Skeletal muscle tissue (tissue), 4 donors: ENCODE data around the gene TNKS2. TPM values are rescaled to one million over a fixed set of nuclear protein-coding genes. Genes with fewer than 3 reads are reported as not detected.
A peak's percentile ranks its signal among the peaks of the same experiment; 100 is the strongest.
"Not testable (repeated sequence)": the region's sequence is repeated elsewhere in the genome, so short reads cannot be mapped to it uniquely, and the experiment has no call there.

Experiments
- H3K27ac ChIP-seq: one replicate; pipeline ENCODE4 v1.7.0; 2013; ENCODE audit warnings: mild to moderate bottlenecking, low read depth, low read length, inconsistent platforms
- H3K27me3 ChIP-seq, 3 donors: one replicate each; pipeline ENCODE4 v1.7.0; 2013; ENCODE audit warnings: low read length in 3 of 3; ENCODE audit not compliant: control insufficient read depth in 3 of 3, insufficient read depth in 3 of 3
- H3K36me3 ChIP-seq, 3 donors: one replicate each; pipeline ENCODE4 v1.7.0; 2013; ENCODE audit warnings: low read length in 3 of 3; ENCODE audit not compliant: control insufficient read depth in 3 of 3, insufficient read depth in 3 of 3
- H3K4me1 ChIP-seq, 3 donors: one replicate each; pipeline ENCODE4 v1.7.0; 2013; ENCODE audit warnings: low read length in 3 of 3, mild to moderate bottlenecking in 3 of 3; ENCODE audit not compliant: control insufficient read depth in 3 of 3, insufficient read depth in 3 of 3
- H3K4me3 ChIP-seq, 3 donors: one replicate each; pipeline ENCODE4 v1.7.0; 2013; ENCODE audit warnings: low read length in 3 of 3
- H3K9ac ChIP-seq, 3 donors: one replicate each; pipeline ENCODE4 v1.7.0; 2013; ENCODE audit warnings: low read length in 3 of 3, mild to moderate bottlenecking in 3 of 3, moderate library complexity in 2 of 3, low read depth in 1 of 3
- H3K9me3 ChIP-seq, 3 donors: one replicate each; pipeline ENCODE4 v1.7.0; 2013; ENCODE audit warnings: low read length in 3 of 3; ENCODE audit not compliant: control insufficient read depth in 3 of 3
- total RNA-seq: library from RNA; depleted of rRNA; stranded (reverse); fragments of >200 nt; gene quantifications from one replicate; pipeline ENCODE4 v1.2.3, GENCODE V29; 2014
- donor health status: Osteomylitis.

Gene TNKS2
- total RNA-seq, 1 donor from 2014 or later, result 41.2 TPM

- peaks cover 42 to 56% (median 45%) of the 10 kb centered on the region in 3 donors for H3K4me1 ChIP-seq
Measured at GRCh38 chr10:91805110-91805838, 7.0 kb downstream of the TNKS2 start.

GRCh38 chr10:91807264-91807663 lies 9.0 kb downstream of the TNKS2 start:
- not testable (repeated sequence) for H3K9ac ChIP-seq, H3K27me3 ChIP-seq, H3K4me3 ChIP-seq, H3K9me3 ChIP-seq, H3K27ac ChIP-seq
- H3K36me3 ChIP-seq, result peaks cover 3 to 15% (median 6%) of the 10 kb centered on the region in 3 donors
- peaks cover 39 to 47% (median 39%) of the 10 kb centered on the region in 3 donors for H3K4me1 ChIP-seq

More at GRCh38 chr10:91805110-91805838, 7.0 kb downstream of the TNKS2 start:
- Histone ChIP-seq H3K9ac (peak overlapping the region in 1 of 3 donors; percentile 13), H3K36me3 (peaks cover 3 to 20% (median 6%) of the 10 kb centered on the region in 3 donors), H3K27ac (peak overlapping the region; percentile 99), H3K27me3 (no peaks in the 10 kb centered on the region), H3K9me3 (no peaks in the 10 kb centered on the region), H3K4me3 (peak overlapping the region in 1 of 3 donors; percentile 55)

GRCh38 chr10:91813251-91813650 lies 15.0 kb downstream of the TNKS2 start:
- Histone ChIP-seq H3K9me3 (no peaks in the 10 kb centered on the region), H3K27ac (no peak overlapping the region), H3K4me3 (no peak overlapping the region), H3K27me3 (no peaks in the 10 kb centered on the region), H3K36me3 (peaks cover 23 to 38% (median 36%) of the 10 kb centered on the region in 3 donors), H3K4me1 (peaks cover 4 to 19% (median 10%) of the 10 kb centered on the region in 3 donors), H3K9ac (no peak overlapping the region)

- H3K9ac ChIP-seq, result no peak overlapping the region
- no peak overlapping the region for H3K4me3 ChIP-seq
- H3K36me3 ChIP-seq, result peaks cover 43 to 67% (median 63%) of the 10 kb centered on the region in 3 donors
- H3K27ac ChIP-seq, result no peak overlapping the region
- H3K4me1 ChIP-seq, result peaks cover 0 to 10% (median 6%) of the 10 kb centered on the region in 3 donors
- no peaks in the 10 kb centered on the region for H3K27me3 ChIP-seq
- H3K9me3 ChIP-seq, result no peaks in the 10 kb centered on the region
Measured at GRCh38 chr10:91816981-91817380, 18.8 kb downstream of the TNKS2 start.

GRCh38 chr10:91820144-91820543 lies 21.9 kb downstream of the TNKS2 start:
- H3K4me1 ChIP-seq, result peaks cover 3 to 8% (median 8%) of the 10 kb centered on the region in 3 donors

GRCh38 chr10:91824076-91824475 lies 25.9 kb downstream of the TNKS2 start:
- Histone ChIP-seq H3K36me3 (peaks cover 39 to 77% (median 67%) of the 10 kb centered on the region in 3 donors), H3K9me3 (no peaks in the 10 kb centered on the region), H3K27me3 (no peaks in the 10 kb centered on the region), H3K27ac (peak overlapping the region; percentile 3), H3K4me3 (no peak overlapping the region), H3K4me1 (peaks cover 0 to 8% (median 2%) of the 10 kb centered on the region in 3 donors), H3K9ac (no peak overlapping the region)

More at GRCh38 chr10:91820144-91820543, 21.9 kb downstream of the TNKS2 start:
- Histone ChIP-seq H3K9me3 (no peaks in the 10 kb centered on the region), H3K4me3 (no peak overlapping the region), H3K27ac (no peak overlapping the region), H3K9ac (no peak overlapping the region), H3K27me3 (no peaks in the 10 kb centered on the region), H3K36me3 (peaks cover 33 to 66% (median 55%) of the 10 kb centered on the region in 3 donors)

- H3K27me3 ChIP-seq, result no peaks in the 10 kb centered on the region
- H3K36me3 ChIP-seq, result peaks cover 39 to 77% (median 75%) of the 10 kb centered on the region in 3 donors
- peaks cover 0 to 3% (median 0%) of the 10 kb centered on the region in 3 donors for H3K4me1 ChIP-seq
- H3K9me3 ChIP-seq, result no peaks in the 10 kb centered on the region
- H3K4me3 ChIP-seq, result no peak overlapping the region
- H3K9ac ChIP-seq, result no peak overlapping the region
- H3K27ac ChIP-seq, result no peak overlapping the region
Measured at GRCh38 chr10:91829268-91829667, 31.0 kb downstream of the TNKS2 start.

GRCh38 chr10:91838199-91838598 lies 40.0 kb downstream of the TNKS2 start:
- no peaks in the 10 kb centered on the region for H3K4me1 ChIP-seq
- H3K27me3 ChIP-seq, result no peaks in the 10 kb centered on the region
- no peak overlapping the region for H3K4me3 ChIP-seq
- no peak overlapping the region for H3K27ac ChIP-seq
- H3K36me3 ChIP-seq, result peaks cover 55 to 82% (median 77%) of the 10 kb centered on the region in 3 donors
- no peaks in the 10 kb centered on the region for H3K9me3 ChIP-seq
- no peak overlapping the region for H3K9ac ChIP-seq

- Histone ChIP-seq H3K36me3 (peaks cover 53 to 86% (median 75%) of the 10 kb centered on the region in 3 donors), H3K4me3 (no peak overlapping the region), H3K9me3 (no peaks in the 10 kb centered on the region), H3K9ac (no peak overlapping the region), H3K27me3 (no peaks in the 10 kb centered on the region), H3K4me1 (no peaks in the 10 kb centered on the region), H3K27ac (no peak overlapping the region)
Measured at GRCh38 chr10:91843083-91843482, 44.9 kb downstream of the TNKS2 start.

- Histone ChIP-seq H3K27me3 (no peaks in the 10 kb centered on the region), H3K27ac (no peak overlapping the region), H3K4me3 (no peak overlapping the region), H3K9me3 (no peaks in the 10 kb centered on the region), H3K36me3 (peaks cover 31 to 77% (median 76%) of the 10 kb centered on the region in 3 donors), H3K4me1 (no peaks in the 10 kb centered on the region), H3K9ac (no peak overlapping the region)
Measured at GRCh38 chr10:91856637-91857036, 58.4 kb downstream of the TNKS2 start.
